ENCODE data around the gene EBF4. TPM values are rescaled to one million over a fixed set of nuclear protein-coding genes. Genes with fewer than 3 reads are reported as not detected.

The EBF4 gene
- total RNA-seq, 2 donors from 2014 or later: 2.0 to 7.5 TPM

DNA sequence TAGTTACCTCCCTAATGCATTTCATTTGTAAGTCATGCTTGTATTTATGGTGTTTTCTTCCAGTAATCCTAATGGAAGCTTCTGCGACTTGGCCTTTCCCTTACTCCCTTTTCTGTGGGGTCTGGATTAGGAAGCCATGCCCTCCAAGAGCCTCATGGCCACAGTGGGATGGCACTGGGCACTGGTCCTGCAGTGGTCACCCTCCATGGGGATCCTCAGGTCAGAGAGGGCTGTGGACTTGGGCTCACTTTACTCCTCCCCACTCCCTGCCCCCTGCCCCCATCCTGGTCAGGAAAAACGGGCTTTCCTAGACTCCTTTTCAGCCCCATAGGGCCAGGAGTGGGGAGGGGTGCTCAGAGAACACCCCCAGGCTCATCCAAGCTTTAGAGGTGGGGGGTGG is 49.9 kb downstream of the EBF4 start:
- TF ChIP-seq, protein P1, sequence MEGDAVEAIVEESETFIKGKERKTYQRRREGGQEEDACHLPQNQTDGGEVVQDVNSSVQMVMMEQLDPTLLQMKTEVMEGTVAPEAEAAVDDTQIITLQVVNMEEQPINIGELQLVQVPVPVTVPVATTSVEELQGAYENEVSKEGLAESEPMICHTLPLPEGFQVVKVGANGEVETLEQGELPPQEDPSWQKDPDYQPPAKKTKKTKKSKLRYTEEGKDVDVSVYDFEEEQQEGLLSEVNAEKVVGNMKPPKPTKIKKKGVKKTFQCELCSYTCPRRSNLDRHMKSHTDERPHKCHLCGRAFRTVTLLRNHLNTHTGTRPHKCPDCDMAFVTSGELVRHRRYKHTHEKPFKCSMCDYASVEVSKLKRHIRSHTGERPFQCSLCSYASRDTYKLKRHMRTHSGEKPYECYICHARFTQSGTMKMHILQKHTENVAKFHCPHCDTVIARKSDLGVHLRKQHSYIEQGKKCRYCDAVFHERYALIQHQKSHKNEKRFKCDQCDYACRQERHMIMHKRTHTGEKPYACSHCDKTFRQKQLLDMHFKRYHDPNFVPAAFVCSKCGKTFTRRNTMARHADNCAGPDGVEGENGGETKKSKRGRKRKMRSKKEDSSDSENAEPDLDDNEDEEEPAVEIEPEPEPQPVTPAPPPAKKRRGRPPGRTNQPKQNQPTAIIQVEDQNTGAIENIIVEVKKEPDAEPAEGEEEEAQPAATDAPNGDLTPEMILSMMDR (IDR thresholded peaks at IDR 0.05): no peak
- Histone ChIP-seq H3K9ac (ENCODE audit: low read depth in 2 of 2, low read length in 2 of 2) (no peak overlapping the region), H3K27ac (no peak overlapping the region), H3K9me3 (no peaks in the 10 kb centered on the region), H3K4me3 (no peak overlapping the region), H3K36me3 (no peaks in the 10 kb centered on the region), H3K27me3 (no peaks in the 10 kb centered on the region), H3K4me1 (no peaks in the 10 kb centered on the region)
- intact Hi-C loops (cut with DNase I): loop anchor here (5.0 kb wide), 1 partner anchor 55 kb away; no protein-coding TSS in a partner anchor
- no peak for DNase-seq

DNA sequence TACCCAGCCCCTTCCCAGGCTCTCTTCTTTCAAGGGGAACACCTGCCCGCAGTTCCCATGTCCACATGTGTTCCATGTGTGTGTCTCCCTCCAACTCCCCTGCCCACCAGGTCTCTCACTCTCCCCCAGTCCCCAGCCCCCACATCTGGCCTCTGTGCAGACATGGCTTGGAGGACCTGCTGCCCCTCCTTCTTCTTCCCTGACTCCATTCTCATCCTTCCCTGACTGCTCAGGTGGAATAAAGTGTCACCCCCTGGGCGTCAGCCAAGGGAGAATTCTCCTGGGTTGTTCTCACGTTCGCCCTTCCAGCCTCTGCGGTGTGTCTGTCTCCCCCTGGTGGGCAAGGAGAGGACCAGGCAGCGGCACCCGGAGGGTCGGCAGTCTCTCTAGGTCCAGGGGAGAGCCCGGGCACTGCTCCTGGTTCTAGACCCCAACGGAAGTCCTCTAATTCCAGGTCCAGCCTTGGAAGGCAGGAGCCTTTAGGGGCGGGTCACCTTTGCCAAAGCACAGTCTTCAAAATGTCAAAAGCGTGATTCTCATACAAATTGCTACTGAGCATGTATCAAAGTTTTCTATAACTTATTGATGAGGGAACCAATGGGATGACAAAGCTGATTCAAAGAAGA is 50.5 kb downstream of the EBF4 start:
- TF ChIP-seq, protein P1 (IDR thresholded peaks at IDR 0.05): peak; percentile 68
- intact Hi-C loops (cut with DNase I): loop anchor here (5.0 kb wide), 1 partner anchor 56 kb away; no protein-coding TSS in a partner anchor
- H3K9me3 ChIP-seq: no peaks in the 10 kb centered on the region
- no peaks in the 10 kb centered on the region for H3K36me3 ChIP-seq
- H3K4me1 ChIP-seq: no peaks in the 10 kb centered on the region
- no peak overlapping the region for H3K4me3 ChIP-seq
- DNase-seq: peak; percentile 57
- H3K27me3 ChIP-seq: no peaks in the 10 kb centered on the region
- H3K27ac ChIP-seq: no peak overlapping the region
- no peak overlapping the region for H3K9ac ChIP-seq (ENCODE audit: low read depth in 2 of 2, low read length in 2 of 2)

DNA sequence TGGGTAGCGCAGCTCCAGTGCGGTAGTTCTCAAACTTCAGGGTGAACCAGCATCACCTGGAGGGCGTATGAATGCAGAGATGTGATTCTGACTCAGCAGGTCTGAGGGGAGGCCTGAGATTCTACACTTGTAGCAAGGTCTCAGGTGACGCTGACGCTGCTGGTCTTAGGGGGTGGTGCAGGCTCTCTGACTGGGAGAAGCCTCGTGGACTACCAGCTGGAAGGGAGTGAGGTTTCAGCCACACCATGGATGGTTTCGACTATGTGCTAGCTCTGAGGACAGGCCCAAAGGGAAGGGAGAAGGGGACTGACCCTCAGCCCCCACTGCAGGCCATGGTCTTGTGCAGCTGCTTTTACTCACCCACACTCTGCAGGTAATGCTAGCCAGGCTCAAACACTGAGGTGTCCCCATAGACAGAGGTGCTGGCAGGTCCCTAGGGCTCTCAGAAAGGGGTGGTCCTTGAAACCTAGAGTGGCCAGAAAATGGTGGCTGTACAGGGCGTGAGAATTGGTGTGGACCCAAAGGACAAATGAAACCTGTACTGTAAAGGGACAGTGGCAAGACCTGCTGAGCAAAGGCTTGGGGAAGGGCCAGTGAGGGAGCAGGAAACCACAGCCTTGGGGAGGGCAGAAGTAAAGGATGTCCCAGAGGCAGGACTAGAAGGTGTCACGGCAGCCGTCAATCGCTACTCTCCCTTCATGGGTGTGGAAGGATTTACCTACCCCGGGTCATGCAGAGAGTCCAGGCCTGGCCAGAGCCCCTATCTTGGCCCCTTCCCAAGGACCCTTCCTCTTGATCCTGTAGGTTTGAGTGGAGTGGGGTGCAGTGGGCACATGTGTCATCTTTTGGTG is 52.7 kb downstream of the EBF4 start:
- H3K9ac ChIP-seq (ENCODE audit: low read depth in 2 of 2, low read length in 2 of 2): no peak overlapping the region
- H3K27me3 ChIP-seq: peaks cover 4% of the 10 kb centered on the region
- H3K36me3 ChIP-seq: no peaks in the 10 kb centered on the region
- no peak for DNase-seq
- no peaks in the 10 kb centered on the region for H3K4me1 ChIP-seq
- no peaks in the 10 kb centered on the region for H3K9me3 ChIP-seq
- H3K27ac ChIP-seq: no peak overlapping the region
- intact Hi-C loops (cut with DNase I): no loop called here
- H3K4me3 ChIP-seq: no peak overlapping the region
- TF ChIP-seq, protein P1 (IDR thresholded peaks at IDR 0.05): no peak

DNA sequence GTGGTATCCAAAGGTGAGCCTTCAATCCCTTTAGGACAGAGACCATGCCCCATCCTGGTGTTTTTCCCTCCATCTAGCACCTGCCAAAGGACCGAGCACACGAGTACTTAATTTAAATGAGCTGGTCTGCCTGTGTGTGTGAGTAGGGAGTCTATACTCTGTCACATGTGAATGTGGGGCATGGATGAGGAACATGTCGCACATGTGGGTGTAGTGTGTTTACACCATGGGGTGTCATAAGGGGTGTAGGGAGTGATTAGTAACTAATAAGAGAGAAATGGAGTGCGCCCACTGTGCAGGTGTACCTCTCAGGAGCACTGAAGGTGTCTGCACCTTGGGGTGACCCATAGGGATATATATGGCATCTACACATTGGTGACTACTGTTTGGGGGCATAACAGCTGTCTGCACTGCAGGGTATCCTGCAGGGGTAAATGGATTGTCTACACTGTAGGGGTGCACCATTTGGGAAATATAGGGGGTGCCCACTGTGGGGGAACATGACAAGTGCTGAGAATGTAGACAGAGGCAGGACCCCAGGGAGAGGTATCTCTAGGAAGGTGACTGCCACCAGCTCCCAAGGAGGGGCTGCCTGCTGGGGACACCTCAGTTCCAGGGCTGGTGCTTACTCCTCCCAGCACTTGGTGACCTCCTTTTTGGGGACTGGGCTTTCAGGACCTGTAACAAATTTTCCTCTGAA is 53.5 kb downstream of the EBF4 start:
- no peak overlapping the region for H3K4me3 ChIP-seq
- H3K9ac ChIP-seq (ENCODE audit: low read depth in 2 of 2, low read length in 2 of 2): no peak overlapping the region
- H3K4me1 ChIP-seq: no peaks in the 10 kb centered on the region
- H3K27me3 ChIP-seq: peaks cover 4% of the 10 kb centered on the region
- no peaks in the 10 kb centered on the region for H3K36me3 ChIP-seq
- no peaks in the 10 kb centered on the region for H3K9me3 ChIP-seq
- TF ChIP-seq, protein P1 (IDR thresholded peaks at IDR 0.05): no peak
- intact Hi-C loops (cut with DNase I): no loop called here
- no peak overlapping the region for H3K27ac ChIP-seq
- no peak for DNase-seq

DNA sequence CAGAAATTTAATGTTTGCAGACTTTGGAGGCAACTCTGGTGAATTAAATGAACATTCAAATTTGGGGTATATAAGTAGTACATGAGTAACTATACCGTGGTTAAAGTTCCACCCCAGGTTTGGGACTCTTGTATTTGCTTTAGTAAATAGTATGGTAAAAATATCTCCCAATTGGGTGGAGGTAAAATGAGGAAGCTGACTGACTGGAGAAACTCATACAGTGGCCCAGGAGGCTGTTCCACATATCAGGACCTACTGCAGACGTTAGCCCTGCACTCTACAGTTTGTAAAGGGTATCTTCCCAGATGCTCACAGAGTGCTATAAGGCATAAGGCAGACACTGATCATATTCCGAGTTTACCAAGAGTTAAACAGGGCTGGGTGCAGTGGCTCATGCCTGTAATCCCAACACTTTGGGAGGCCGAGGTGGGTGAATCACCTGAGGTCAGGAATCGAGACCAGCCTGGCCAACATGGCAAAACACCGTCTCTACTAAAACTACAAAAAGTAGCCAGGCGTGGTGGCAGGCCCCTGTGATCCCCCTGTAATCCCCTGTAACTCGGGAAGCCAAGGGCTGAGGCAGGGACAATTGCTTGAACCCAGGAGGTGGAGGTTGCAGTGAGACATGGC is 54.2 kb downstream of the EBF4 start:
- no peak overlapping the region for H3K27ac ChIP-seq
- no peak overlapping the region for H3K4me3 ChIP-seq
- H3K9ac ChIP-seq (ENCODE audit: low read depth in 2 of 2, low read length in 2 of 2): no peak overlapping the region
- peak; percentile 7 for DNase-seq
- intact Hi-C loops (cut with DNase I): no loop called here
- H3K4me1 ChIP-seq: no peaks in the 10 kb centered on the region
- no peaks in the 10 kb centered on the region for H3K9me3 ChIP-seq
- H3K27me3 ChIP-seq: peaks cover 4% of the 10 kb centered on the region
- TF ChIP-seq, protein P1 (IDR thresholded peaks at IDR 0.05): no peak
- H3K36me3 ChIP-seq: no peaks in the 10 kb centered on the region
